Activated CD8-positive, alpha-beta memory T cell treated with anti-CD3 and anti-CD28 coated beads for 36 hours (primary cell): ENCODE results near the gene TSSK1B. TPM values are rescaled to one million over a fixed set of nuclear protein-coding genes. Genes with fewer than 3 reads are reported as not detected.
"Not testable (repeated sequence)": the region's sequence is repeated elsewhere in the genome, so short reads cannot be mapped to it uniquely, and the experiment has no call there.

Experiments
- CTCF ChIA-PET: fragments of 350-600 bp; sonication (Branson Sonifier 250); formaldehyde crosslinking; loops from one replicate; lab custom pipeline; 2021; ENCODE audit warnings: antibody characterized with exemption; lab: Charles Lee
- POLR2A ChIA-PET: fragments of 350-600 bp; sonication (Branson Sonifier 250); formaldehyde crosslinking; loops from one replicate; lab custom pipeline; 2021; ENCODE audit warnings: antibody characterized with exemption; lab: Charles Lee
- total RNA-seq, 2 experiments: library from RNA; stranded (reverse); gene quantifications; one replicate each; pipeline ENCODE4 v1.2.3, GENCODE V29; 2021

Gene TSSK1B
- not detected for total RNA-seq

- CTCF ChIA-PET: no interaction called here
- POLR2A ChIA-PET: no interaction called here
Measured at GRCh38 chr5:113434889-113435288, at the start of gene TSSK1B. TSS of gene TSSK1B (minus strand) at chr5:113434989. CDS start at chr5:113434839, 150 bp downstream.

DNA sequence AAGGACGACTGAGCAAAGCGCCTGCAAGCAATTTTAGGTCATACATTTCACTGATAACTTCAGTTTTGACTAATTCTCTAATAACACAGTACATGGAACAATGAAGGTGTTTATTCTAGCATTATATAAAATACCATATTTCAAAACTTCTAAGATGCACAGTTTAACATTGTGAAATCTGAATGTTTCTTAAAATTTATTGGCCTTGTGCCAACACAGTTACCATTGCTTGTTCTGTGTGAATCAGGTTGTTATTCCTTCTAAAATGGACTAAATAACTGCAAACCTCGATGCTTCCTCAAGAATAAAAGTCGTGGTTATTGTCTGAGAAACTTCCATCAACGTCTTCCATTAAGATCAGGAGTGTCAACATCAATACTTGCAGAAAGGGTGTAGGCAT, 45.5 kb upstream of the TSSK1B start:
- POLR2A ChIA-PET: no interaction called here
- CTCF ChIA-PET: no interaction called here

- ChIA-PET CTCF (no interaction called here), POLR2A (no interaction called here)
Measured at GRCh38 chr5:113478691-113479090, 43.9 kb upstream of the TSSK1B start.

DNA sequence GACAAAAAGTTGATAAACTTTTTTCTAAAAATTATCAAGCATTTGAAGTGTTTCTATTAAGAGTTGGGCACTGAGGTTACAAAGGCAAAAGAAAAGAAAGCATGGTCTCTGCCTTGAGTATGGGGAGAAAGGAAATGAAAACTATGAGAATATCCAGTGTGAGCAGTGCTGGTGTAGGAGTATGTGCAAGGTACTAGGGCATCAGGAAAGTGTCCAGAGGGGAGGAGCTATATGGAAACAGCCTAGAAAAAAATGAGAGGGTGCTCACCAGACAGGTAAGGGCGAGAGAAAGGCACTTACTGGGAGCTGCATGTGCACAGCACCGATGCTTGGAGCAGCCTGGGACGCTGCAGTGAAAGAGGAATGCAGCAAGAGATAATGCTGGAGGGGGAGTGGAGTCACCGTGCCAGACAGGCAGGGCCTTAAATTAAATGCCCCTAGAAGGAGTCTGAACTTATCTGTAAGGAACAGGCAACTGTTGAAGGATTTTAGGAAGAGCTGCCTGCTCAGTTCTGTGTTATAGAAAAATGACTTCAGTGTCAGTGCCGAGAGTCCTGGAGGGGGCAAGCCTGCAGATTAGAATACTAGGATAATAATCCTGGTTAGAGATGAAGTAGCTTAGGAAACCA, 39.4 kb upstream of the TSSK1B start:
- ChIA-PET POLR2A (no interaction called here), CTCF (no interaction called here)

DNA sequence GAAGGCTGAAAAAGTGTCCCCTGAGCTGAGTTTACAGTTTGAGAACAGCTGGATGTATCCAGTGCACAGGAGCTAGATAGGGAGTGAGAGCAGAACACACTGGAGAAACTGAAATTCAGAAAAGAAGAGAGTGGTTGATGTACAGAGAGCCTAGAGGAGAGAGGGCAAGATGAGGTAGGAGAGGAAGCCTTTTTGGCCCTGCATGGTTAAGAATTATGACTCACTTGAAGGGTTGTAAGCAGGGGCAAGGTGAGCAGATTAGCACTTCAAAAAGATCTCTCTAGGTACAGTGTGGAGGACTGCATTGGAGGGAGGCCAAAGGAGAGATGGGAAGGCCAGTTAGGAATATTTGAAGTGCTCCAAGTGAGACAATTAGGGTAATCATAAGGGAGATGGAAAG, 28.2 kb upstream of the TSSK1B start:
- ChIA-PET POLR2A (no interaction called here), CTCF (no interaction called here)

GRCh38 chr5:113457106-113457505, 22.3 kb upstream of the TSSK1B start:
- CTCF ChIA-PET, POLR2A ChIA-PET: not testable (repeated sequence)

DNA sequence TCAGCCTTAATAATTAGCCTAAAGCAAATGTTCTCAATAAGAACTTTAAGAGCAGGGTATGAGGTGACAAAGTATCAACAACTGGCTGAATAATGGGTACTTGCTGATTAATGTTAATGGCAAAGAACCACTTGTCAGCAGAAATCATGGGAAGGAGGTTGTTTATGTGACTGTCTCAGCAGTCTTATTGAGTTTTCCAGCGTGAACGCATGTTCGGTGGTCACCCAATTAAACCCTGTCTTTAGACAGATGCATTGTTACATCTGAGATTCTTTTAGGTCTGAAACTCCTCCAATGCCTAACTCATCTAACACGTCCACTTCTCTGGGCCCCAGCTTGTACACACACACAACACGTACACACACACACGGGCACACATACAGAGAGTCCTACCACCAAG, 18.2 kb upstream of the TSSK1B start:
- ChIA-PET POLR2A (no interaction called here), CTCF (no interaction called here)

DNA sequence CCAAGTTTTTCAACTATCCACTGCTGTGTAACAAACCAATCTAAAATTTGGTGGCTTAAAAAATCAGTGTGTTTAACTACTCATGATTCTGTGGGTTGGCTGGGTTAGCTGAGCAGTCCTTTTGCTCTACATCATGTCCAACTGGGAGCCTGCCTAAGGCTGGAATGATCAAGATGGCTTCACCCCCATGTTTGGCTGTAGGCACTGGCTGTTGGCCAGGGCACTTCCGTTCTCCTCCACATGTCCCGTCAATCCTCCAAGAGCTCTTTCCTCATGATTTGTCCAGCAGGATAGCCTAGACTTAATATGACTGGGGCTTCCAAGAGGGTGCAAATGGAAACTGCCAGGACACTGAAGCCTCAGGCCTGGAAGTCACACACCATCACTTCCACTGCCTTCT, 17.0 kb upstream of the TSSK1B start:
- ChIA-PET POLR2A (no interaction called here), CTCF (no interaction called here)

- ChIA-PET CTCF (no interaction called here), POLR2A (no interaction called here)
Measured at GRCh38 chr5:113450929-113451328, 16.1 kb upstream of the TSSK1B start.

DNA sequence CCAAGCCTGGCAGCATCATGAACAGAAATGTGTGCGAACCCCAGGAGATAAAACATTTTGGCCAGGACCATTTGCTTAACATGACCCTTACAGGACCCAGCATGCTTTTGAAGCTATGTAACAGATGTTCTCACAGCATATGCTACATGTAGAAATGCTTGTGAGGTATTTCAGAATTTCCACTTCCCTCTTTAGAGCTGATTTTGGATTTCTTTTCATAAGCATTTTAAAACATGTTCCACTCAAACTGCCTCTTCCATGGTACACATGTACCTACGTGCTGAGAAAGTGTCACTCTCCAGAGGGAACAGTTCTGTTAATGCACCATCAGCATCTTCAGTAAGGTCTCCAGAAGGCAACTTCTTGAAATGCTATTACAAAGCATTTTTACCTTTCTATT, 15.7 kb upstream of the TSSK1B start:
- POLR2A ChIA-PET: no interaction called here
- CTCF ChIA-PET: no interaction called here

- POLR2A ChIA-PET: no interaction called here
- CTCF ChIA-PET: interaction anchor here (0.6 to 0.7 kb wide), 2 partner anchors 18 to 74 kb away, joined by 4 read pairs; no protein-coding TSS in a partner anchor
Measured at GRCh38 chr5:113448252-113448651, 13.5 kb upstream of the TSSK1B start.

DNA sequence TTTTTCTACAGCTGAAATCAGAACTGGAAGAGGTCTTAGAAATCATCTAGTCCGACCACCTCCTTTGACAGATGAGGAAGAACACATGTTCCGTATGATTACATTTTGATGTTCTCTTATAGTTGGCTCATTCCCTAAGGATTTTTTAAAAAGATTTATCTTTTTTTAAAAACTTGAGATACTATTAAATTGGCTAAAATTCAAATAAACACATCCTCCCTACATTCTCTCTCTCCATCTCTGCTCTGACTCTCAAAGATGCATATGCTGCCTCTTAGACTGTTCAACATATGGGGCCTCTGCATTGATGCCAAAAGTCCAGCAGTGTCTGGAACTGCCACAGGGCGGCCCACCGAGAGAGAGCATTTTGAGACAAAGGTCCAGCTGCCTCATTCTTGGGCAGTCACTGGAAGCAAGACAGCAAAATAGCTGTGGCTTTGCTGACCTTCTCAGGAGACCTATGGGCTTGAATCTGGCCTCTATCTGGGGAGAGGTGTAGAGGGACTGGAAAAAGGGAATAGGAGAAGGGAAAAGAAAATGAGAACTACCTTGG, 12.8 kb upstream of the TSSK1B start:
- ChIA-PET POLR2A (no interaction called here), CTCF (interaction anchor here (0.6 to 0.7 kb wide), 2 partner anchors 18 to 73 kb away, joined by 4 read pairs; no protein-coding TSS in a partner anchor)

- CTCF ChIA-PET: no interaction called here
Measured at GRCh38 chr5:113446358-113446927, 11.7 kb upstream of the TSSK1B start.

GRCh38 chr5:113437111-113437510, 2.3 kb upstream of the TSSK1B start:
- ChIA-PET CTCF (no interaction called here), POLR2A (no interaction called here)

More at GRCh38 chr5:113446358-113446927, 11.7 kb upstream of the TSSK1B start:
- POLR2A ChIA-PET: no interaction called here

DNA sequence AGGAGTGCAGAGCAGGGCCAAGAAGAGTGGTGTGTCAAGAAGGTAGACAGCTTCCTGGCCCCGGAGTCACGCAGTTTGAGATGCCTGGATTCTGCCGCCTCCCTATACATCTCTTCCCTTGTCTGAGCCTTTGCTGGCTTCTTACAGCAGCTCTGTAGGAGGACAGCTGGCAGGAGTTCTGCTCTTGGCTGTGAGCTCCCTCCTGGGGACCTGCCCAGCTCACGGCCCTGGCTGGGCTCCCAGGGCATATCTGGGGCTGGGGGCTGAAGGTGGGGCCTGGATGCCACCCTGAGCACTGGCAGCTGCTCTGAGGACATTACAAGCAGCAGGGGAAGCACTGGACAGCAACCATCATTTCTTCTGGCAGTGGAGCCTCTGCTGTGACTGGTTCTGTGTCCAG, 786 bp upstream of the TSSK1B start:
- ChIA-PET POLR2A (no interaction called here), CTCF (no interaction called here)

DNA sequence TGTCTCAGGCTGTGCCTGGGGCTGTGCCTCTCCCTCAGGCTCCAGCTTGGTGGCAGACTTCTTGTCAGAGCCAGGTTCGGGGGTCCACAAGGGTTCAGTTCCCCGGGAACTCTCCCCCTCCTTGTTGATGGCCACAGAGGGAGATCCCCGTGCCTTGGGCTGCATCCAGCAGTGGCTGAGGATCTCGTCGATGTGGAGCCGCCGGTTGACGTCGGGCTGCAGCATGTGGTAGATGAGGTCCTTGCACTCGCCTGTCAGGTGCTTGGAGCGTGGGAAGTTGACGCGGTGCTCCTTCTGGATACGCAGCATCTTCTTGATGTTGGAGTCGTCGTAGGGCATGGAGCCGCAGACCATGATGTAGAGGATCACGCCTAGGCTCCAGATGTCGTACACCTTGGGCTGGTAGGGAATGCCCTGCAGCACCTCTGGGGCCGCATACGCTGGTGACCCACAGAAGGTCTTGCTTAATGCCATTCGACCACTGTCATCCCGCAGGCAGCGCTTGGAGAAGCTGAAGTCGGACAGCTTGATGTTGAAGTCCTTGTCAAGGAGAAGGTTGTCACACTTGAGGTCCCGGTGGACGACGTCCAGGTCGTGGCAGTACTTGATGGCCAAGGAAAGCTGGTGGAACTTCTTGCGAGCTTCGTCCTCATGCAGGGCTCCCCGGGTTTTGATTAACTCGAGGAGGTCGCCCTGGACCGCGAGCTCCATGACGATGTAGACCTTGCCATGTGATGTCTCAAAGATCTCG, 752 bp downstream of the TSSK1B start:
- POLR2A ChIA-PET: no interaction called here

GRCh38 chr5:113433071-113433470, 1.7 kb downstream of the TSSK1B start:
- CTCF ChIA-PET: no interaction called here
- POLR2A ChIA-PET: no interaction called here

More for the DNA sequence above, 752 bp downstream of the TSSK1B start:
- CTCF ChIA-PET: no interaction called here

DNA sequence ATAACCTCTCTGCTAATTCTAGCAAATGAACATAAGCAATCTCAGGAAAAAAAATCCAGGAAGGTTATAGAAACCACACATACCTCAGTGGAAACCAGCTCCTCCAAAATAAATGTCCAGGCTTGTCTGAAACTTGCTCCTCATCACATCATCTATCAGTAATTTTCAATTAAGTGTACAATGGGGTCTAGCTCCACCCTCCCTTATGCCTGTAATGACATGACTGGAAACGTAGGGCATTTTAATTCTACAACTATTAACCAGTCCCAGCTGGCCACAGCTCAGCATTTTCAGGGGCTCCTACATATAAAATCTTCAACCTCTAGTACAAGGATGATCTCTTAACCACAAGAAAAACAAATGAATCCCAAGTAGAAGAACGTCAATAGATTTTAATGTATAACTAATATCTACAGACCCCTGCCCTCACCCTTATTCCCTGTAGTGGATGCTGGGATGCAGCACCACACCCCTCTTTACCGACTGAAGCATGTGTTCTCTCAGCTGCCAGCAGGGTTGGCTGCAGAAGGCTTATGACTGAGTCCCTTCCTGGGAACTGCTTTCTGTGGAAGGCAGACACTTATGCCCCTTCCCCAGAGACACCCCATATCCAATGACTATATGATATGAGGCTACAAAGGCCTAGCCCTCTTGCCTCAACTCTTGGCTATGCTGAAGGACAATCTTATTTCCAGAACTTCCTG, 6.8 kb downstream of the TSSK1B start:
- ChIA-PET POLR2A (no interaction called here), CTCF (no interaction called here)

- POLR2A ChIA-PET: no interaction called here
Measured at GRCh38 chr5:113425909-113426308, 8.9 kb downstream of the TSSK1B start.

DNA sequence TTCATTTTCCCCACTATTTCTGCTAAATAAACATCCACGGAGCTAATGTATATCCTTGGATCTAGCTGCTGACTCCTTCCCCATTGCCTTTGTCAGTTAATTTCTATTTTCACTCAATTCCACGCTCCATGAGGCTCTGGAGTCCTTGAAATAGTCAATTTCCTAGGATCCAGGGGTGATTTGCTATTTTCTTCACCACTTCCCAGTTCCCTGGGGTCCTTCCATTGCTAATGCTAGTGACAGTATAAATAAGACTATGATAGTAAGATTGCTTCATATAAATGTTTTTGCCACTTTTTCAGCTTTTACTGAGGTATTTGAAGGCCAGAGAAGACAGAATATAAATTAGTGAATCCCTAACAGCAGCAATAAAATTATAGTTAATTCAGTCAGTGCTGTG, 13.1 kb downstream of the TSSK1B start:
- POLR2A ChIA-PET: no interaction called here
- CTCF ChIA-PET: no interaction called here

More at GRCh38 chr5:113425909-113426308, 8.9 kb downstream of the TSSK1B start:
- CTCF ChIA-PET: no interaction called here
